HG03196 (cell line): ENCODE measurements around the gene LCN6.
"Not testable (repeated sequence)": the region's sequence is repeated elsewhere in the genome, so short reads cannot be mapped to it uniquely, and the experiment has no call there.

ENCODE experiments used
- ATAC-seq: cut with Tn5 transposase; IDR thresholded peaks from one replicate; pipeline ENCODE4 v1.9.1; 2021; ENCODE audit not compliant: unreplicated experiment

The LCN6 gene

GRCh38 chr9:136784249-136784996 is 36.1 kb upstream of the LCN6 start:
- ATAC-seq = no peak

GRCh38 chr9:136782452-136782851 is 34.1 kb upstream of the LCN6 start:
- ATAC-seq = no peak

- no peak for ATAC-seq
These were observed 31.5 kb upstream of the LCN6 start for GRCh38 chr9:136779808-136780207.

GRCh38 chr9:136777359-136777758 is 29.0 kb upstream of the LCN6 start:
- no peak for ATAC-seq

GRCh38 chr9:136776947-136777346 is 28.6 kb upstream of the LCN6 start:
- ATAC-seq = no peak

GRCh38 chr9:136775191-136775590 is 26.9 kb upstream of the LCN6 start:
- ATAC-seq = no peak

- no peak for ATAC-seq
These were observed 26.2 kb upstream of the LCN6 start for GRCh38 chr9:136774416-136775045.

- no peak for ATAC-seq
These were observed 25.2 kb upstream of the LCN6 start for GRCh38 chr9:136773386-136774044.

GRCh38 chr9:136771907-136772415 is 23.6 kb upstream of the LCN6 start:
- no peak for ATAC-seq

GRCh38 chr9:136769710-136770191 is 21.4 kb upstream of the LCN6 start:
- no peak for ATAC-seq

GRCh38 chr9:136766410-136767120 is 18.2 kb upstream of the LCN6 start:
- ATAC-seq = not testable (repeated sequence)

GRCh38 chr9:136765745-136766409 is 17.6 kb upstream of the LCN6 start:
- not testable (repeated sequence) for ATAC-seq

GRCh38 chr9:136765041-136765440 is 16.7 kb upstream of the LCN6 start:
- no peak for ATAC-seq

- ATAC-seq = no peak
These were observed 16.1 kb upstream of the LCN6 start, which contains the start of gene LCN15 for GRCh38 chr9:136764301-136764891. Gene LCN15, minus strand, starts transcription at chr9:136764518. Its CDS starts 30 bp downstream, at chr9:136764488.

GRCh38 chr9:136763649-136764035 is 15.3 kb upstream of the LCN6 start:
- ATAC-seq = no peak

- no peak for ATAC-seq
These were observed 14.8 kb upstream of the LCN6 start for GRCh38 chr9:136762915-136763648.

- ATAC-seq = no peak
These were observed 13.9 kb upstream of the LCN6 start for GRCh38 chr9:136762221-136762691.

- no peak for ATAC-seq
These were observed 13.2 kb upstream of the LCN6 start for GRCh38 chr9:136761545-136761981.
